ENCODE results near the gene OR51B5. TPM values are rescaled to one million over a fixed set of nuclear protein-coding genes. Genes with fewer than 3 reads are reported as not detected.
"Not testable (repeated sequence)": the region's sequence is repeated elsewhere in the genome, so short reads cannot be mapped to it uniquely, and the experiment has no call there.

OR51B5 gene
- total RNA-seq, 4 donors from 2014 or later = not detected

GRCh38 chr11:5364214-5364613, 20.9 kb upstream of the OR51B5 start:
- no peak for ATAC-seq
- Histone ChIP-seq H3K27me3 (no peaks in the 10 kb centered on the region), H3K27ac (no peak overlapping the region), H3K4me3 (no peak overlapping the region), H3K9me3 (no peaks in the 10 kb centered on the region), H3K36me3 (no peaks in the 10 kb centered on the region), H3K4me1 (no peaks in the 10 kb centered on the region)
- WGBS, 2 donors (ENCODE audit: low coverage in 1 of 2) = 26 to 33% methylated on average over 2 of the region's 2 CpGs
- TF ChIP-seq POLR2A (IDR thresholded peaks at IDR 0.05) (no peak), EP300 (IDR thresholded peaks at IDR 0.05) (no peak), CTCF (IDR thresholded peaks at IDR 0.05) (no peak), POLR2AphosphoS5 (IDR thresholded peaks at IDR 0.05) (no peak)

- Histone ChIP-seq H3K27ac (no peak overlapping the region), H3K4me1 (no peaks in the 10 kb centered on the region), H3K9me3 (no peaks in the 10 kb centered on the region), H3K4me3 (no peak overlapping the region), H3K27me3 (no peaks in the 10 kb centered on the region), H3K36me3 (no peaks in the 10 kb centered on the region)
- no peak for TF ChIP-seq POLR2A (IDR thresholded peaks at IDR 0.05)
- no peak for TF ChIP-seq POLR2AphosphoS5 (IDR thresholded peaks at IDR 0.05)
- TF ChIP-seq CTCF (IDR thresholded peaks at IDR 0.05) = no peak
- no peak for TF ChIP-seq EP300 (IDR thresholded peaks at IDR 0.05)
- WGBS, 2 donors (ENCODE audit: low coverage in 1 of 2) = 70 to 95% methylated on average over 1 of the region's 1 CpG
- ATAC-seq = no peak
Measured at GRCh38 chr11:5363679-5364078, 20.4 kb upstream of the OR51B5 start.

GRCh38 chr11:5362017-5362625, 18.8 kb upstream of the OR51B5 start:
- H3K4me1 ChIP-seq = no peaks in the 10 kb centered on the region
- ATAC-seq = no peak
- WGBS, 2 donors (ENCODE audit: low coverage in 1 of 2) = 63 to 65% methylated on average over 1 to 3 of the region's 3 CpGs
- H3K36me3 ChIP-seq = no peaks in the 10 kb centered on the region
- H3K4me3 ChIP-seq = no peak overlapping the region
- TF ChIP-seq CTCF (IDR thresholded peaks at IDR 0.05) (no peak), POLR2A (IDR thresholded peaks at IDR 0.05) (no peak)
- no peak overlapping the region for H3K27ac ChIP-seq
- H3K27me3 ChIP-seq = no peaks in the 10 kb centered on the region
- no peaks in the 10 kb centered on the region for H3K9me3 ChIP-seq

- H3K27ac ChIP-seq, H3K27me3 ChIP-seq, H3K9me3 ChIP-seq, ATAC-seq, H3K36me3 ChIP-seq, H3K4me1 ChIP-seq, H3K4me3 ChIP-seq: not testable (repeated sequence)
- 60% methylated on average over 2 of the region's 5 CpGs; no CpG with 5 or more reads in 1 of the 2 donors for WGBS, 2 donors (ENCODE audit: low coverage in 1 of 2)
Measured at GRCh38 chr11:5356031-5356430, 12.7 kb upstream of the OR51B5 start.

GRCh38 chr11:5351208-5351607, 7.9 kb upstream of the OR51B5 start, which contains the start of gene OR51B6:
TSS of gene OR51B6 (plus strand) at chr11:5351508. CDS start at chr11:5351508, 0 bp downstream.
- H3K27ac ChIP-seq = no peak within 1 kb of the TSS
- H3K4me1 ChIP-seq = no peaks in the 10 kb centered on the region
- no peaks in the 10 kb centered on the region for H3K36me3 ChIP-seq
- H3K9me3 ChIP-seq = no peaks in the 10 kb centered on the region
- H3K4me3 ChIP-seq = no peak within 1 kb of the TSS
- WGBS, 2 donors (ENCODE audit: low coverage in 1 of 2) = 47 to 82% methylated on average over 1 of the region's 1 CpG
- no peaks in the 10 kb centered on the region for H3K27me3 ChIP-seq
- no peak for ATAC-seq
- TF ChIP-seq POLR2A (IDR thresholded peaks at IDR 0.05) = no peak

GRCh38 chr11:5349550-5349949, 6.2 kb upstream of the OR51B5 start:
- Histone ChIP-seq H3K4me1 (no peaks in the 10 kb centered on the region), H3K9me3 (no peaks in the 10 kb centered on the region), H3K27me3 (no peaks in the 10 kb centered on the region), H3K4me3 (no peak overlapping the region), H3K36me3 (no peaks in the 10 kb centered on the region), H3K27ac (no peak overlapping the region)
- TF ChIP-seq POLR2A (IDR thresholded peaks at IDR 0.05) (no peak), POLR2AphosphoS5 (IDR thresholded peaks at IDR 0.05) (no peak), EP300 (IDR thresholded peaks at IDR 0.05) (no peak), CTCF (IDR thresholded peaks at IDR 0.05) (no peak)
- WGBS, 2 donors (ENCODE audit: low coverage in 1 of 2) = 33 to 38% methylated on average over 1 of the region's 1 CpG
- ATAC-seq = no peak
